Dedifferentiated amniotic fluid mesenchymal stem cell (primary cell): Measurements from ENCODE around the gene MRPL1.
A peak's percentile ranks its signal among the peaks of the same experiment; 100 is the strongest.
"Not testable (repeated sequence)": the region's sequence is repeated elsewhere in the genome, so short reads cannot be mapped to it uniquely, and the experiment has no call there.

Experiments
- DNase-seq: peaks from one replicate; pipeline ENCODE4 v3.0.0-alpha.2; 2016; ENCODE audit errors: extremely low spot score

The MRPL1 gene

GRCh38 chr4:77913348-77913747 is 50.7 kb downstream of the MRPL1 start:
- no peak for DNase-seq

- no peak for DNase-seq
Measured at GRCh38 chr4:77917075-77917474, 54.4 kb downstream of the MRPL1 start.

GRCh38 chr4:77917601-77918000 is 55.0 kb downstream of the MRPL1 start:
- DNase-seq: no peak

DNA sequence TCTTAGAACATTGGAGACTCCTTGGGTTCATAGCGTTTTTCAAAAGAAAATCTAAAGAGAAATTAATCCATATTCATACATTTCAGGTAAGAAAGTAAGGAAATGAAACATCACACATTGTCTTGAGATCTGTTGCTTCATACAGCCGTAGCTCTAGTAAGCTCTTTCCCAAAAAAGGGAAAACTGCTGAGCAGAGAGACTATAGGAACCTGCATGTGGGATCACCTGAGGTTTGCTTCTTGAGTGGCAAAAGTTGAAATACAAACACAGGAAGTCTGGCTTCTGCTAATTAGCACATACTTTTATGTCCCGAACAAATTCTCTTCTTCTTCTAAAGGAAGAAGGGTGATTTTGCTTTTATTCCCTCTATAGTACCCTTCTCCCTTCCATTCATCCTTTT is 57.7 kb downstream of the MRPL1 start:
- no peak for DNase-seq

- DNase-seq: peak; percentile 79
Measured at GRCh38 chr4:77921701-77922100, 59.1 kb downstream of the MRPL1 start.

DNA sequence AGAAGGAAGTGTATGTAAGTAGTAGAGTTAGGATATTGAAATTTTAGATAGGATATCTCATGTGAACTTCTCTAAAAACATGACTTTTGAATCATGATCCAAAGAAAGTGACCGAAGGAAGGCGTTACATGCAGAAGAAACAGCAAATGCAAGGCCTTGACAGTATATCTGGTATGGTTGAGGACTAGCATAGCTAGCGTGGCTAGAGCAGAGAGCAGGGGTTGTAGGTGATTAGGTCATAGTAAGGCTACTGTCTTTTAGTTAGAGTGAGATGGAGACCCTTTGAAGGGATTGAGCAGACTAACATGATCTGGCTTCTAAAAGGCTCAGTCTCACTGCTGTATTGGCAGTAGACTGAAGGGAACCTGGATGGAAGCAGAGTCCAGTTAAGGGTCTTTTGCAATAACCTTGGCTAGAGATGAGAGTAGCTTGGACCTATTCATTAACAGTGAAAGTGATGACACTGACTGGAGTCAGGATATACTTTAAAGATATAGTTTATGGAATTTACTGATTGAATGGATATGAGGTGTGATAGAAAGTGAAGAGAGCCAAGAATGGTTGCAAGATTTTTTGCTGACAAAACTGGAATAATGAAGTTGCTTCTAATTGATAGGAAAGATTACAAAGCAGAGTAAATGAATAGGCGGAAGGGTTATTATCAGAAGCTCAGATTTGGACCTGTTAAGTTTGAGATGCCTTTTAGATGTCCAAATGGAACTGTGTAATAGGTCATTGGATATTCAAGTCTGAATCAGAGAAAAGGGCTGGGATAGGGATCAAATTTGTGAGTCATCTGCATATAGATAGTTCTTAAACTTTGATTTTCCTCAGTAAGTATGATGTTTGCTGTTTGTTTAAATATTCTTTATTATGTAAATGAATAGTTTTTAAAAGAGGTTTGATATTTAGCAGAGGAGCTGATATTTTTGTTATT is 59.8 kb downstream of the MRPL1 start:
- DNase-seq: no peak

GRCh38 chr4:77927991-77928925 is 65.6 kb downstream of the MRPL1 start:
- peak; percentile 15 for DNase-seq

GRCh38 chr4:77930154-77930639 is 67.6 kb downstream of the MRPL1 start:
- DNase-seq: no peak

GRCh38 chr4:77930876-77931275 is 68.2 kb downstream of the MRPL1 start:
- DNase-seq: no peak

DNA sequence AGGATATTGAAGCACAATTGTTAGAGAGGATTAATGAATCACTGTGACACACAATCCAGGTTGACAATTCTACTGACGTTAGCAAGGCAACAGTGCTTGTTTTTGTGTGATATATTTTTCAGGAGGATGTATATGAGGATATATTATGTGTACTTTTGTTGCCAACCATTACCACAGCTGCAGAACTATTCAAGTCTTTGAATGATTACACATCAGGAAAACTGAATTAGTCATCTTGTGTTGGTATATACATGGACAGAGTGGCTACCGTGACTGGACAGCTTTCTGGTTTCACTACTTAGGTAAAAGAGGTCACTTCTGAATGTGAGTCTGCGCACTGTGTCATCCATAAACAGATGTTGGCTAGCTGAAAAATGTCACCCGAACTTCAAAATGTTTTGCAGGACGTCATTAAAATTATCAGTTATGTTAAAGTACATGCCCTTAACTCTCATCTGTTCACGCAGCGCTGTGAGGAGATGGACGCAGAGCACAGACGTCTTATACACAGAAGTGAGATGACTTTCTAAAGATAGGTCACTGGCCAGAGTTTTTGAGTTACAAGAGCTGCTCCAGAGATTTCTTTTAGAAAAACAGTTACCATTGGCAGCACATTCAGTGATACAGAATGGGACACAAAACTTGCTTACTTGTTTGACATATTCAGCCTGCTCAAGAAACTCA is 69.0 kb downstream of the MRPL1 start:
- DNase-seq: no peak

DNA sequence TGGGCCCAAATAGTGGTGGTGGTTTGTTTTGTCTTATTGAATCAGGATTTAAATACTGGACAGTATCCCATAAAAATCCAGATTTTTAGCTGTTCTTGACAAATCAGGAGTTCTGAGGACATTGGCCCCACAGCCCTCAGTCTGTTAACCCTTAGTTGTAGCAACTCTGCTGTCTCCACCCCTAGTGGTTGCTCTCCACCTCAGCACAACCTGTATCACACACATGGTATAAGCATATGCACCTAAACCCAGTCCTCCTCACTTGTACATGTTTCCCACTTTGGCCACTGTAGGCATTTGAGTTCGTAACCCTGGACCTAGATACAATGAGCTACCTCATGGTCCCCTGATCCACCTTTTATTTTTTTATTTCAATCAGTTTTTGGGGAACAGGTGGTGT is 75.9 kb downstream of the MRPL1 start:
- DNase-seq: no peak

DNA sequence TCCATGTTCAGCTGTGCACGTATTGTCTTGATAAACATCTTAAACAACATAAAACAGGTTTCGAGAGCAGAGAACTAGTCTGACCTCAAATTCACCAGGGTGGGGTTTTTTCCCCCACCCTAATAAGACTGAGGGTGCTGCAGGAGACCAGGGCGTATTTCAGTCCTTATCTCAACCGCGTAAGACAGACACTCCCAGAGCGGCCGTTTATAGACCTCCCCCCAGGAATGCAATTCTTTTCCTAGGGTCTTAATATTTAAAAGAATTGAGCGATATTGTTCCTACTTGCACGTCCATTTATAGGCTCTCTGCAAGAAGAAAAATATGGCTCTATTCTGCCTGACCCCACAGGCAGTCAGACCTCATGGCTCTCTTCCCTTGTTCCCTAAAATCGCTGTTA is 83.3 kb downstream of the MRPL1 start:
- DNase-seq: not testable (repeated sequence)

- DNase-seq: no peak
Measured at GRCh38 chr4:77950203-77950602, 87.6 kb downstream of the MRPL1 start.

DNA sequence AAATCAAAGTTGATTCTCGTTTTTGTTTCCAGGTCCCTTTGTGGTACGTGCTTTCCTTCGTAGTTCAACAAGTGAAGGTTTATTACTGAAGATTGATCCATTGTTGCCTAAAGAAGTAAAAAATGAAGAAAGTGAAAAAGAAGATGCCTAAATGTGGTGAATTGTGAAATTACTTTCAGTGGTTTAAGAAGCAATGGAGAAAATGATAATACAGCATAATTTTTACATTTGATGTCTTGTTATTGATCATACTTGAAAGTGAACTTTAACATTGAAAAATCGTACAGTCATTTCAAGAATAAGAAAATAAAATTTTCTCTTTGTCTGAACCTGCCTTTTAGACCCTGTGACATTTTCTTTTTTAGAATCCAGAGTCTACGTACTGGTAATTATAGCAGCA is 89.8 kb downstream of the MRPL1 start:
- no peak for DNase-seq

- no peak for DNase-seq
Measured at GRCh38 chr4:77954690-77955089, 92.1 kb downstream of the MRPL1 start.

GRCh38 chr4:77956917-77957316 is 94.3 kb downstream of the MRPL1 start:
- no peak for DNase-seq

DNA sequence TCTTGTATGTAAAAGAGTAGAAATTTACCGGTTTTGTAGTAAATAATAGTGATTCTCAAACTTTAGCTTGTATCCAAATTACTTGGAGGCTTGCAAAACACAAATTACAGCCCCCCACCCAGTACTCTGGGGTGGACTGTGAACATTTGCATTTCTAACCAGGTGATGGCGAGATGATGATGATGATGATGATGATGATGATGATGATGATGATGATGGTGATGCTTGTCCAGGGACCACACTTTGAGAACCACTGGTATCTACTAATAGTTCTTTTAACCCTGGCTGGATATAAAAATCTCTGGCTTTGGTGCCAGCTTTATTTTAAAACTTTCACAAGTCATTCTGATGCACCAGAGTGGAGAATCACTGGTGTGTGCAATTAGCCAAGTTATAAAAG is 96.3 kb downstream of the MRPL1 start:
- DNase-seq: no peak

DNA sequence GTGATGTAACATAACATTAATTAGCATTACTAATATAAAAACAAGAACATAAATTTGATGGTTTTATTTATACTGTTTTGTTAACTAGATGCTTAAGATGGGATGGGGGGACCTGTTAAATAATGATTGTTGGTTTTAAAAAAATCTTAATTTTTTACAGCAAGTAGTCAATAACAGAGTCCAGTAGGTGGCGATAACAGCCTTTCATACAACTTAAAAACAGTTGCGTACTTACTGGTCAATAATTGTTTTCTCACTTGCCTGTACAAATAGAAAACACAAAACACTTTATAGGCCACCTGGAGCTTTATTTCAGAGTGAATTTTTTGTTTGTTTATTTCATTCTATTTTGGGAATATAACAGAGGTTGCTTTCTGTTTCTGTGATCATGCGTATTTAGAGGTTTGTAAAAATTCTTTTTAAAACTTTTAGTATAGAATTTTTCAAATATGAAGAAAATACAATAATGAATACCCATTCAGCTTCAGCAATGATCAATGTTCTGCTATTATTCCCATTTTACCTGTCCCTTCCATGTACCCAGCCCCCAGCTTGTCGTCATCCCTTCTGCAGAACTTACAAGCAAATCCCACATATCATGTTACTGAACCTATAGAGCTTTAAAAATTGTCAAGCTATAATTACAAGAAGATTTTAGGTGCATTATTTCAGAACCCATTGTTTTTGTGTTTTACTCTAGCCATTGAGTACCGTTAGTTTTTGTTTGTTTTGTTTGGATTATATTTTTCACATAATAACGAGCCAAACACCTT is 97.1 kb downstream of the MRPL1 start:
- peak; percentile 66 for DNase-seq

GRCh38 chr4:77960367-77960766 is 97.7 kb downstream of the MRPL1 start:
- DNase-seq: no peak

DNA sequence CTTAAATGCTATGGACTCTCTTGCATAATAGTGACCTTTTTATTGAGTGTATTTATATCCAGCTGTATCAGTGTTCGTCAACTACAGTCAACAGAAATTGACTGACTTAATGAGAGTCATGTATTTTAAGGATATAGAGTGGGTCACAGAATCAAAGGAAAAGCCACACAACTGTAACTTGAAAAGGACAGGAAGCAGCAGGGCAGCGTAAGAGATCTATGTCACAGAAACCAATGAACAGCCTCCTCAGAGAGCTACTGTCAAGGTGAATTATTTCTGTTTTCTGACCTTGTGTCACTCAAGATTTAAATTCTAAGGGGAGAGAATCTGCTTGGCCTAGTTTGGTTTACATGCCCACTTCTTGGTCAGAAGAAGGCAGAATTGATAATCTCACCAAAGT is 100.4 kb downstream of the MRPL1 start:
- no peak for DNase-seq

- not testable (repeated sequence) for DNase-seq
Measured at GRCh38 chr4:77973657-77974056, 111.0 kb downstream of the MRPL1 start.
